GM12878 (cell line): ENCODE results near the gene ADAMTS13.
A peak's percentile ranks its signal among the peaks of the same experiment; 100 is the strongest.

ENCODE experiments used
- ATF2 ChIP-seq: IDR thresholded peaks from 2 replicates; pipeline ENCODE4 v1.6.1; 2012; ENCODE audit warnings: low read length, inconsistent platforms
- BCL3 ChIP-seq: IDR thresholded peaks from 2 replicates; pipeline ENCODE4 v1.6.1; 2011; ENCODE audit warnings: borderline replicate concordance, low read depth, mild to moderate bottlenecking, moderate library complexity, low read length; ENCODE audit not compliant: insufficient read depth, poor library complexity, severe bottlenecking
- BMI1 ChIP-seq: fragments of 450-650 bp; IDR thresholded peaks from 2 replicates; pipeline ENCODE4 v1.6.1; 2016; ENCODE audit warnings: mild to moderate bottlenecking, moderate library complexity, borderline replicate concordance
- CTCF ChIP-seq, 3 experiments: IDR thresholded peaks in 2 of 3; conservative IDR thresholded peaks in 1 of 3; 2 replicates each; pipeline ENCODE4 v1.5.1; 2011; ENCODE audit warnings: low read depth in 3 of 3, low read length in 3 of 3, mild to moderate bottlenecking in 3 of 3, control low read depth in 2 of 3, moderate library complexity in 2 of 3, inconsistent platforms in 1 of 3, mixed read lengths in 1 of 3; ENCODE audit not compliant: control insufficient read depth in 2 of 3, insufficient read depth in 1 of 3; ENCODE audit errors: extremely low read depth in 1 of 3
- EZH2 ChIP-seq: IDR thresholded peaks from 2 replicates; pipeline ENCODE4 v1.6.1; 2012; ENCODE audit warnings: low read depth, mild to moderate bottlenecking, control low read depth, inconsistent platforms, low read length, borderline replicate concordance; ENCODE audit not compliant: control insufficient read depth
- GATAD2B ChIP-seq: fragments of 450-650 bp; conservative IDR thresholded peaks from 2 replicates; pipeline ENCODE4 v1.6.1; 2017; ENCODE audit warnings: low read depth, mild to moderate bottlenecking, moderate library complexity
- LARP7 ChIP-seq: fragments of 450-650 bp; IDR thresholded peaks from 2 replicates; pipeline ENCODE4 v1.6.1; 2017; ENCODE audit warnings: mild to moderate bottlenecking
- NFYA ChIP-seq: IDR thresholded peaks from 2 replicates; pipeline ENCODE4 v1.6.1; 2011; ENCODE audit warnings: low read depth, mild to moderate bottlenecking, low read length, improper control_type of control experiment, borderline replicate concordance
- POLR2A ChIP-seq: IDR thresholded peaks from 2 replicates; pipeline ENCODE4 v1.6.1; 2011; ENCODE audit warnings: low read depth, mild to moderate bottlenecking, low read length
- POLR2AphosphoS5 ChIP-seq: IDR thresholded peaks from 2 replicates; pipeline ENCODE4 v1.6.1; 2011; ENCODE audit warnings: mild to moderate bottlenecking, low read length, inconsistent platforms
- TBL1XR1 ChIP-seq: IDR thresholded peaks from 2 replicates; pipeline ENCODE4 v1.6.1; 2012; ENCODE audit warnings: low read depth, low read length, improper control_type of control experiment
- TCF7 ChIP-seq: IDR thresholded peaks from 2 replicates; pipeline ENCODE4 v1.6.1; 2014; ENCODE audit warnings: antibody characterized with exemption, borderline replicate concordance
- ZNF207 ChIP-seq: fragments of 450-650 bp; IDR thresholded peaks from 2 replicates; pipeline ENCODE4 v1.6.1; 2014; ENCODE audit warnings: antibody characterized with exemption, mild to moderate bottlenecking, borderline replicate concordance
- ZNF24 ChIP-seq: fragments of 450-650 bp; IDR thresholded peaks from 2 replicates; pipeline ENCODE4 v1.6.1; 2017; ENCODE audit warnings: antibody characterized with exemption, mild to moderate bottlenecking

- peak; percentile 9; the same call in 1 of the 2 replicates for TF ChIP-seq POLR2A
- no peak for TF ChIP-seq NFYA
- no peak for TF ChIP-seq BMI1
- TF ChIP-seq TBL1XR1, result no peak
- no peak for TF ChIP-seq TCF7
- TF ChIP-seq EZH2, result no peak
- no peak for TF ChIP-seq LARP7
- no peak for TF ChIP-seq ZNF207
- TF ChIP-seq ATF2, result no peak
- no peak for TF ChIP-seq GATAD2B
- no peak for TF ChIP-seq CTCF (IDR thresholded peaks at IDR 0.05 in 2 of 3, conservative IDR thresholded peaks at IDR 0.05 in 1 of 3; ENCODE audit: control insufficient read depth in 2 of 3, extremely low read depth in 1 of 3, insufficient read depth in 1 of 3, low read depth in 3 of 3, low read length in 3 of 3)
- TF ChIP-seq POLR2AphosphoS5, result no peak
- TF ChIP-seq ZNF24, result no peak
- no peak for TF ChIP-seq BCL3
These were observed 44.9 kb downstream of the ADAMTS13 start for GRCh38 chr9:133467101-133467500.
